Measurements from ENCODE around the gene PPIC.
"Not testable (repeated sequence)": the region's sequence is repeated elsewhere in the genome, so short reads cannot be mapped to it uniquely, and the experiment has no call there.

PPIC gene

GRCh38 chr5:123007182-123007581 is 29.3 kb downstream of the PPIC start:
- no peak for DNase-seq

GRCh38 chr5:123001808-123002207 is 34.7 kb downstream of the PPIC start:
- DNase-seq: no peak

GRCh38 chr5:123000731-123001130 is 35.8 kb downstream of the PPIC start:
- no peak for DNase-seq

- DNase-seq: no peak
These were observed 36.5 kb downstream of the PPIC start for GRCh38 chr5:122999947-123000563.

- DNase-seq: no peak
These were observed 39.2 kb downstream of the PPIC start for GRCh38 chr5:122997294-122997693.

GRCh38 chr5:122996091-122996490 is 40.4 kb downstream of the PPIC start:
- DNase-seq: no peak

- DNase-seq: no peak
These were observed 50.4 kb downstream of the PPIC start for GRCh38 chr5:122985954-122986721.

GRCh38 chr5:122985006-122985700 is 51.4 kb downstream of the PPIC start:
- DNase-seq: no peak

GRCh38 chr5:122984425-122984824 is 52.1 kb downstream of the PPIC start:
- DNase-seq: no peak

GRCh38 chr5:122982376-122982775 is 54.1 kb downstream of the PPIC start:
- DNase-seq: no peak

GRCh38 chr5:122981846-122982245 is 54.7 kb downstream of the PPIC start:
- DNase-seq: no peak

GRCh38 chr5:122978644-122979297 is 57.8 kb downstream of the PPIC start:
- no peak for DNase-seq

- DNase-seq: no peak
These were observed 58.5 kb downstream of the PPIC start for GRCh38 chr5:122978068-122978467.

- no peak for DNase-seq
These were observed 59.2 kb downstream of the PPIC start for GRCh38 chr5:122977319-122977718.

GRCh38 chr5:122974251-122974650 is 62.3 kb downstream of the PPIC start:
- not testable (repeated sequence) for DNase-seq

GRCh38 chr5:122973759-122974158 is 62.8 kb downstream of the PPIC start:
- DNase-seq: not testable (repeated sequence)

Data from stimulated activated naive CD4-positive, alpha-beta T cell treated with Interleukin-2 at 50 U/mL for 16 hours (primary cell).